K562 (cell line): Measurements from ENCODE around the gene DNASE1L2. TPM values are rescaled to one million over a fixed set of nuclear protein-coding genes. Genes with fewer than 3 reads are reported as not detected.

Experiments used
- CEBPB ChIP-seq: fragments of 450-650 bp; IDR thresholded peaks from 2 replicates; pipeline ENCODE4 v1.6.1; 2016; ENCODE audit warnings: missing genetic modification characterization, missing compliant biosample characterization
- CTBP1 ChIP-seq: fragments of 450-650 bp; IDR thresholded peaks from 2 replicates; pipeline ENCODE4 v1.6.1; 2016; ENCODE audit warnings: borderline replicate concordance
- HCFC1 ChIP-seq: IDR thresholded peaks from 2 replicates; pipeline ENCODE4 v1.6.1; 2012; ENCODE audit warnings: low read depth, low read length, improper control_type of control experiment
- HIVEP1 ChIP-seq: fragments of 250-450 bp; sonication (Bioruptor Pico); IDR thresholded peaks from 2 replicates; pipeline ENCODE4 v1.4.0; 2020; ENCODE audit warnings: mild to moderate bottlenecking
- HNRNPH1 ChIP-seq: fragments of 200-400 bp; formaldehyde crosslinking; optimal IDR thresholded peaks from 2 replicates; pipeline ENCODE3; 2017; ENCODE audit warnings: low read depth, mild to moderate bottlenecking, low read length, moderate library complexity
- LARP7 ChIP-seq: fragments of 450-650 bp; IDR thresholded peaks from 2 replicates; pipeline ENCODE4 v1.6.1; 2016
- NELFE ChIP-seq: IDR thresholded peaks from 2 replicates; pipeline ENCODE4 v1.6.1; 2011; ENCODE audit warnings: mild to moderate bottlenecking; ENCODE audit not compliant: insufficient read depth, insufficient read length
- NR4A1 ChIP-seq, 2 experiments: fragments of 250-450 bp in 1 of 2; fragments of 450-650 bp in 1 of 2; sonication (Bioruptor Pico) in 1 of 2; IDR thresholded peaks; 2 replicates each; pipeline versions ENCODE4 v1.4.0 to v1.6.1; 2016 to 2020; ENCODE audit warnings: mild to moderate bottlenecking in 2 of 2, missing compliant biosample characterization in 1 of 2, missing genetic modification characterization in 1 of 2, moderate library complexity in 1 of 2
- PCBP1 ChIP-seq: fragments of 200-400 bp; formaldehyde crosslinking; IDR thresholded peaks from 2 replicates; pipeline ENCODE4 v1.6.1; 2018; ENCODE audit warnings: mild to moderate bottlenecking, low read depth, low read length; ENCODE audit not compliant: poor library complexity, severe bottlenecking
- POLR2A ChIP-seq: fragments of 450-650 bp; conservative IDR thresholded peaks from 2 replicates; pipeline ENCODE4 v1.6.1; 2016
- POLR2H ChIP-seq: IDR thresholded peaks from 2 replicates; pipeline ENCODE4 v1.6.1; 2016; ENCODE audit warnings: missing genetic modification characterization, low read depth, mild to moderate bottlenecking, control low read depth, missing compliant biosample characterization, moderate library complexity
- SLC30A9 ChIP-seq: fragments of 250-450 bp; sonication (Bioruptor Pico); IDR thresholded peaks from 2 replicates; pipeline ENCODE4 v1.8.0; 2022; ENCODE audit warnings: mild to moderate bottlenecking, moderate library complexity
- SREBF1 ChIP-seq: fragments of 150-350 bp; IDR thresholded peaks from 2 replicates; pipeline ENCODE4 v1.6.1; 2014; ENCODE audit warnings: antibody characterized with exemption, low read depth, low read length, borderline replicate concordance
- THRAP3 ChIP-seq: fragments of 450-650 bp; IDR thresholded peaks from 2 replicates; pipeline ENCODE4 v1.6.1; 2016; ENCODE audit warnings: mild to moderate bottlenecking, inconsistent platforms, borderline replicate concordance
- ZNF217 ChIP-seq: sonication (generic); formaldehyde crosslinking; IDR thresholded peaks from 2 replicates; pipeline ENCODE4 v1.8.0; 2022; ENCODE audit warnings: mild to moderate bottlenecking, missing genetic modification reagents
- ZNF444 ChIP-seq: fragments of 250-450 bp; sonication (Bioruptor Pico); IDR thresholded peaks from 2 replicates; pipeline ENCODE4 v1.4.0; 2020; ENCODE audit warnings: mild to moderate bottlenecking, moderate library complexity
- polyA plus RNA-seq, 8 experiments: library from polyadenylated mRNA; depleted of rRNA in 4 of 8; stranded (reverse) in 5 of 8; unstranded in 3 of 8; fragments of >200 nt; fragmentation: Nextera tagmentation in 2 of 8; fragmentation: Illumina TruSeq in 1 of 8; extraction: Ambion mirVana in 2 of 8; extraction: Trizol in 1 of 8; gene quantifications; 2 replicates each; pipeline versions ENCODE4 v1.2.1 to v1.2.3, GENCODE V29; 2011 to 2014; ENCODE audit warnings: inconsistent platforms in 1 of 8, missing spikeins in 1 of 8
- total RNA-seq, 7 experiments: library from RNA; depleted of rRNA in 6 of 7; stranded (reverse); fragments of >200 nt in 6 of 7; fragmentation: Illumina TruSeq in 2 of 7; extraction: Trizol in 2 of 7; gene quantifications; 2 replicates each; pipeline versions ENCODE4 v1.2.1 to v1.2.3, GENCODE V29; 2011 to 2021; ENCODE audit warnings: low replicate concordance in 1 of 7
- TF ChIP-seq, protein P1 (sequence below): fragments of 250-450 bp; sonication (Bioruptor Pico); IDR thresholded peaks from 2 replicates; pipeline ENCODE4 v1.9.0; 2021; ENCODE audit warnings: mild to moderate bottlenecking
- TF ChIP-seq, protein P2 (sequence below): fragments of 250-450 bp; sonication (Bioruptor Pico); IDR thresholded peaks from 2 replicates; pipeline ENCODE4 v1.8.0; 2022; ENCODE audit warnings: moderate library complexity, mild to moderate bottlenecking, inconsistent platforms
- TF ChIP-seq, protein P3 (sequence below): fragments of 250-450 bp; sonication (Bioruptor Pico); IDR thresholded peaks from 2 replicates; pipeline ENCODE4 v1.8.0; 2022; ENCODE audit warnings: moderate library complexity, mild to moderate bottlenecking, inconsistent platforms
- TF ChIP-seq, protein P4 (sequence below): fragments of 450-650 bp; IDR thresholded peaks from 2 replicates; pipeline ENCODE4 v1.6.1; 2017; ENCODE audit warnings: antibody characterized with exemption, mild to moderate bottlenecking
- TF ChIP-seq, protein P5 (sequence below): fragments of 450-650 bp; formaldehyde crosslinking; IDR thresholded peaks from 2 replicates; pipeline ENCODE4 v1.4.0; 2020; ENCODE audit warnings: mild to moderate bottlenecking, moderate library complexity

DNASE1L2 gene
- total and polyA plus RNA-seq, 9 of the 15 experiments (the other 6 are each of a cell fraction or from before 2014, with no cell fraction given) = 0.08 to 2.7 (median 1.7) TPM; not detected in 1

DNA sequence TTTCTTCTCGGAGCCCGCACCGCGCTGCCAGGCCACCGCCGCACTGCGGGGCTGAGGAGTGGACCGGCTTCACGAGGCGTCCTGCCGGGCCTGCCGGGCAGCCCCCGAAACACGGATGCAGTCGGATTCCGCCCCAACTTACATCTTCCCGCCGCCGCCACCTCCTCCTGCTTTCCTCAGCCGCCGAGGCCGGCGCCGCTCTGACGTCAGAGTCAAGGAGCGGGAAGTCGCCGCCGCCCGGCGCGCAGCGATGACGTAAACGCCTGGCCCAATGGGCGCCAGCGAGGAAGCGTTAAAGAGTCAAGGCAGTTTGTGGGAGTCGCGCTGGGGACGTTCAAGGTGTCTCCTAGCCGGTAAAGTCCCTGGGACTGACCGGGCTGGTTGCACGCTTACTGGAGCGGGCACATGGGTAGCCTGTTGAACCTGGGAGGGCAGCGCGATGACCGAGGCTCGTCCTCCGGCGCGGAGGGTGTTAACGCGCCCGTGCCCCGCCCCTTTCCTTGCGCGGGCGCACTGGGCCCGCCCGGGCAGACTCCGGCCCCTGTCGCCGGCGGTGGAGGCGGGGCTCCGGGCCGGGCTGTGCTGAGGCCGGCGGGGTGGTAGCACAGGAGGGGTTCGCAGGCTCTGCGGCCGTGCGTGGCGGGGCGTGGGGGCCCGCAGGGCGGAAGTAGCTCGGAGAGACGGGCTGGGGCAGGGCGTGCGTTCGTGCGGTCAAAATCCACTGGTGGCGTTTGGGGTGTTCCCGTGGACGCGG lies 31.8 kb downstream of the DNASE1L2 start, which contains the start of gene RNPS1 (continued):
- TF ChIP-seq PCBP1 (peak; percentile 18), LARP7 (no peak), HNRNPH1 (no peak), NR4A1 (CRISPR knock-in tag; IDR thresholded peaks at IDR 0.05) (no peak), NR4A1 (tag; IDR thresholded peaks at IDR 0.05) (0 out of 2 replicates have a peak, but pooled peaks have one; percentile 52), SREBF1 (no peak), CEBPB (tag) (peak; percentile 82), SLC30A9 (CRISPR knock-in tag) (no peak), ZNF217 (no peak), POLR2H (peak; percentile 94), ZNF444 (CRISPR knock-in tag) (no peak), HCFC1 (peak; percentile 84), NELFE (no peak), CTBP1 (peak; percentile 84), POLR2A (peak; percentile 97), THRAP3 (no peak), HIVEP1 (CRISPR knock-in tag) (no peak)
- TF ChIP-seq, protein P1, sequence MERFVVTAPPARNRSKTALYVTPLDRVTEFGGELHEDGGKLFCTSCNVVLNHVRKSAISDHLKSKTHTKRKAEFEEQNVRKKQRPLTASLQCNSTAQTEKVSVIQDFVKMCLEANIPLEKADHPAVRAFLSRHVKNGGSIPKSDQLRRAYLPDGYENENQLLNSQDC (CRISPR knock-in tag) = peak; percentile 91
- TF ChIP-seq, protein P2, sequence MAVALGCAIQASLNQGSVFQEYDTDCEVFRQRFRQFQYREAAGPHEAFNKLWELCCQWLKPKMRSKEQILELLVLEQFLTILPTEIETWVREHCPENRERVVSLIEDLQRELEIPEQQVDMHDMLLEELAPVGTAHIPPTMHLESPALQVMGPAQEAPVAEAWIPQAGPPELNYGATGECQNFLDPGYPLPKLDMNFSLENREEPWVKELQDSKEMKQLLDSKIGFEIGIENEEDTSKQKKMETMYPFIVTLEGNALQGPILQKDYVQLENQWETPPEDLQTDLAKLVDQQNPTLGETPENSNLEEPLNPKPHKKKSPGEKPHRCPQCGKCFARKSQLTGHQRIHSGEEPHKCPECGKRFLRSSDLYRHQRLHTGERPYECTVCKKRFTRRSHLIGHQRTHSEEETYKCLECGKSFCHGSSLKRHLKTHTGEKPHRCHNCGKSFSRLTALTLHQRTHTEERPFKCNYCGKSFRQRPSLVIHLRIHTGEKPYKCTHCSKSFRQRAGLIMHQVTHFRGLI (CRISPR knock-in tag) = no peak
- TF ChIP-seq, protein P3, sequence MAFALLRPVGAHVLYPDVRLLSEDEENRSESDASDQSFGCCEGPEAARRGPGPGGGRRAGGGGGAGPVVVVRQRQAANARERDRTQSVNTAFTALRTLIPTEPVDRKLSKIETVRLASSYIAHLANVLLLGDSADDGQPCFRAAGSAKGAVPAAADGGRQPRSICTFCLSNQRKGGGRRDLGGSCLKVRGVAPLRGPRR (CRISPR knock-in tag) = no peak
- TF ChIP-seq, protein P4, sequence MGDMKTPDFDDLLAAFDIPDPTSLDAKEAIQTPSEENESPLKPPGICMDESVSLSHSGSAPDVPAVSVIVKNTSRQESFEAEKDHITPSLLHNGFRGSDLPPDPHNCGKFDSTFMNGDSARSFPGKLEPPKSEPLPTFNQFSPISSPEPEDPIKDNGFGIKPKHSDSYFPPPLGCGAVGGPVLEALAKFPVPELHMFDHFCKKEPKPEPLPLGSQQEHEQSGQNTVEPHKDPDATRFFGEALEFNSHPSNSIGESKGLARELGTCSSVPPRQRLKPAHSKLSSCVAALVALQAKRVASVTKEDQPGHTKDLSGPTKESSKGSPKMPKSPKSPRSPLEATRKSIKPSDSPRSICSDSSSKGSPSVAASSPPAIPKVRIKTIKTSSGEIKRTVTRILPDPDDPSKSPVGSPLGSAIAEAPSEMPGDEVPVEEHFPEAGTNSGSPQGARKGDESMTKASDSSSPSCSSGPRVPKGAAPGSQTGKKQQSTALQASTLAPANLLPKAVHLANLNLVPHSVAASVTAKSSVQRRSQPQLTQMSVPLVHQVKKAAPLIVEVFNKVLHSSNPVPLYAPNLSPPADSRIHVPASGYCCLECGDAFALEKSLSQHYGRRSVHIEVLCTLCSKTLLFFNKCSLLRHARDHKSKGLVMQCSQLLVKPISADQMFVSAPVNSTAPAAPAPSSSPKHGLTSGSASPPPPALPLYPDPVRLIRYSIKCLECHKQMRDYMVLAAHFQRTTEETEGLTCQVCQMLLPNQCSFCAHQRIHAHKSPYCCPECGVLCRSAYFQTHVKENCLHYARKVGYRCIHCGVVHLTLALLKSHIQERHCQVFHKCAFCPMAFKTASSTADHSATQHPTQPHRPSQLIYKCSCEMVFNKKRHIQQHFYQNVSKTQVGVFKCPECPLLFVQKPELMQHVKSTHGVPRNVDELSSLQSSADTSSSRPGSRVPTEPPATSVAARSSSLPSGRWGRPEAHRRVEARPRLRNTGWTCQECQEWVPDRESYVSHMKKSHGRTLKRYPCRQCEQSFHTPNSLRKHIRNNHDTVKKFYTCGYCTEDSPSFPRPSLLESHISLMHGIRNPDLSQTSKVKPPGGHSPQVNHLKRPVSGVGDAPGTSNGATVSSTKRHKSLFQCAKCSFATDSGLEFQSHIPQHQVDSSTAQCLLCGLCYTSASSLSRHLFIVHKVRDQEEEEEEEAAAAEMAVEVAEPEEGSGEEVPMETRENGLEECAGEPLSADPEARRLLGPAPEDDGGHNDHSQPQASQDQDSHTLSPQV = no peak
- TF ChIP-seq, protein P5, sequence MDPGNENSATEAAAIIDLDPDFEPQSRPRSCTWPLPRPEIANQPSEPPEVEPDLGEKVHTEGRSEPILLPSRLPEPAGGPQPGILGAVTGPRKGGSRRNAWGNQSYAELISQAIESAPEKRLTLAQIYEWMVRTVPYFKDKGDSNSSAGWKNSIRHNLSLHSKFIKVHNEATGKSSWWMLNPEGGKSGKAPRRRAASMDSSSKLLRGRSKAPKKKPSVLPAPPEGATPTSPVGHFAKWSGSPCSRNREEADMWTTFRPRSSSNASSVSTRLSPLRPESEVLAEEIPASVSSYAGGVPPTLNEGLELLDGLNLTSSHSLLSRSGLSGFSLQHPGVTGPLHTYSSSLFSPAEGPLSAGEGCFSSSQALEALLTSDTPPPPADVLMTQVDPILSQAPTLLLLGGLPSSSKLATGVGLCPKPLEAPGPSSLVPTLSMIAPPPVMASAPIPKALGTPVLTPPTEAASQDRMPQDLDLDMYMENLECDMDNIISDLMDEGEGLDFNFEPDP (CRISPR knock-in tag) = no peak
